Measurements from ENCODE around the gene SP5.
"Not testable (repeated sequence)": the region's sequence is repeated elsewhere in the genome, so short reads cannot be mapped to it uniquely, and the experiment has no call there.

SP5 gene

GRCh38 chr2:170711196-170711773 lies 3.9 kb upstream of the SP5 start:
- no peak for DNase-seq (ENCODE audit: low spot score)

DNA sequence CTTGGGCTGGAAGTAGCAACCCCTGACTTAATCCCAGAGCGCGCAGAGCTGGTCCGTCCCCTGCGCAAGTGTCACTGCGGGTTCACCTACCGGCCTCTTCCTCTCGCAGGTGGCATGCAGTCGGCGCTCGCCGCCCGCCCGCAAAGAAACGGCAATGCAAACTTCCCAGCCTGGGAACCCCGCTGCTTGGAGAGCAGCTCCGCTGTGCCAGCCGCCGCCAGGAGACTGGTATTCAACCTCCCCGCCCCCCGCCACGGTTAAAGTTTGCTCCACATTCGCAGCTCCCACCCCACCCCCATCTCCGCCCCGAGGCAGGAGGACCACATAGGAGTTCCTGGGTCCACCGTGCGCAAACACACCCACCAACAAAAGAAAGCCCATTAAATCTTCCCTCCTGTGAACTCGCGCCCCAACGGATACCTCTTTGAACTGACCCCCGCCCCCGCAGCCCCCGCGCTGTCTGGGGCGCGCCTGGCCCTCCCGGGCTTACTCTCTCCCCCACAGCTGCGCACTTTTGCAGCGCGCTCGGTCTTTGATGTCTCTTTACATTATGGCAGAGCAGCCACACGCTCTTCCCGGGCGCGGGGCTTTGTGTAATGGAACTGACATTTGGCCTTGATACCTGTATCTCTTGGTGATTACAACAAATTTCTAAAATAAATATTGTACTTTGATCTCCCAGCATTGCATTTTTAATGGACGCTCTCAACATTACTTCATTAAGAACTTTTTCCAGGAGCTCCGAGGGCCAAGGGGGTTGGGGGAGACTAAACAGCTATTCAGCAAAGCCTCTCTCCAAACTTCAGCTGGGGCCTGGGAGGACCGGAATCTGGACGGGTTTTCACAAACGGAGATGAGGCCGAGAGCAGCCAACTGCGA lies 3.1 kb upstream of the SP5 start:
- no peak for DNase-seq (ENCODE audit: low spot score)

DNA sequence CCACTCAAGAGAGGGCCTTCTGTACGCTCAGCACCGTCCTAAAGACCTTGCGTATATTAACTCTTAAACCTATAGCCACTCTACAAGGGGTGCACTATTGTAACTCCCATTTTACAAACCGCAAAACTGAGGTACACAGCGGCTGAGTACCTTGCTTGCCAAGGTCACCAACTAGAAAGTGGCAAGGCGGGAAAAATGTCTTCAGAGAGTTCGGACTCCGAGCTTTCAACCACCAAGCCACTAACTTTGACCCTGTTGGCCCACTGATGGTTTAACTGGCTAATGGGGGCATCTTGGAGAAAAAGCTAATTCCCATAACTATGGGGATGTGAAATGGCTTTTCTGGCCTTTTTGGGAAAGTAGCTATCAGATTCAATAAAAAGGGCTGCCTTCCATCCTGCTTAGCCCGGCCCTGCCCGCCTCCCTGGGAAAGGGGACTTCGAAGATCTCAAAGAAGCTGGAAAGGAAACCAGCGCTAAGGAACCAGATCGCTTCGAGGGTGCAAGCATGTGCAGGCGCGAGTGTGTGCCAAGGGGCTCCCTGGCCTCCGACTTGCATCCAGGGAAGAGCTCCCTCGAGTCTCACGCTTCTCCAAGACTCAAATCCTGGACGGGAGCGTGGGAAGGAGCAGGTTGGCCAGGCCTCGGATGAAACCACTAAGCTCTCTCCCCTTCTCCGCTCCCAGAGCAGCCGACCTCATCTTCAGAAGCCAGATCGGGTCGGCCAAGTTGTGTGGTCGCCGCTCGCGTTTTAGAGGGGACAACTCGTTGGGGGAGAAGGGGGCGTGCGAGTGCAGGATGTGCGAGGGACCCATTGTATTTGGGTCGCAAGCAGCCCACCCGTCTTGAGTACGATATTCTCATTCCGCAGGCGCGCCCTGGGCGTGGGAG lies 2.2 kb upstream of the SP5 start:
- no peak for DNase-seq (ENCODE audit: low spot score)

DNA sequence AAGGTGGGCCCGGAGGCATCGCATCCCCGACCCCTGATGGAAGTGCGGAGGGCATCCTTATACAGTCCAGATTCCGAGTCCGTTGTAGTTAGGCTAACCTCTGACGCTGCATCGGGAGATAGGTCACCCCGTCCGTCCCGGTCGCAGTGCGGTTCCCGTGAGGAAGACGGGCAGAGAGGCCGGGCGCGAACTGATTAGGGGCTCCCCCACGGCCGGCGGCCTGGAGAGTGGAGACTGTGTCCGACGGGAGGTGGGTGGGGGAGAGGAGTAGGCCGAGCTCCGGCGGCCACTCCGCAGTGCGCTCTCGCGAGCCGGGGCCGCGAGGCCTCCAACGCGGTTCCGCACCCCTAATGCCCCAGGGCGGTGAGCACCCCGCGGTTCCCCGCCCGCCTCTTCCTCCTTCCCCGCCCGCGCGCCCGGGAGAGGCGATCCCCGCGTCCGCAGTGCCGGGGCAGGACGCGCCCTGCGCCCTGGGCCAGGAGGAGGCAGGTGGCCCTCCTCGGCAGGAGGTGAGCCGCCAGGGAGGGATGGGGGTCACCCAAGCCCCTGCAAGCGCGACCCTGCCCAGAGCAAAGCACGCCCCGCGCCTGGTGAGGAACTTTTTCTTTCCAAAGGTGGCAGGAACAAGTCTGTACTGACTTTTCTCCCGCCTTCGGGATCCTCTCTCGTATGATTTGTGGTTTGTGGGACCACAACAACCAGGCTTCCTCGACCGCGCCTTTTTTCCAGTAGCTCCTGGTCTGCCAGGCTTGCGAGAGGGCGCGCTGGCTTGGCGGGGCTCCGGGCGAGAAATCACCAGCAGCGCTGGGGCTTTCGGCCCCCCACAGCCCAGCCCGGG lies 1.4 kb upstream of the SP5 start:
- no peak for DNase-seq (ENCODE audit: low spot score)

DNA sequence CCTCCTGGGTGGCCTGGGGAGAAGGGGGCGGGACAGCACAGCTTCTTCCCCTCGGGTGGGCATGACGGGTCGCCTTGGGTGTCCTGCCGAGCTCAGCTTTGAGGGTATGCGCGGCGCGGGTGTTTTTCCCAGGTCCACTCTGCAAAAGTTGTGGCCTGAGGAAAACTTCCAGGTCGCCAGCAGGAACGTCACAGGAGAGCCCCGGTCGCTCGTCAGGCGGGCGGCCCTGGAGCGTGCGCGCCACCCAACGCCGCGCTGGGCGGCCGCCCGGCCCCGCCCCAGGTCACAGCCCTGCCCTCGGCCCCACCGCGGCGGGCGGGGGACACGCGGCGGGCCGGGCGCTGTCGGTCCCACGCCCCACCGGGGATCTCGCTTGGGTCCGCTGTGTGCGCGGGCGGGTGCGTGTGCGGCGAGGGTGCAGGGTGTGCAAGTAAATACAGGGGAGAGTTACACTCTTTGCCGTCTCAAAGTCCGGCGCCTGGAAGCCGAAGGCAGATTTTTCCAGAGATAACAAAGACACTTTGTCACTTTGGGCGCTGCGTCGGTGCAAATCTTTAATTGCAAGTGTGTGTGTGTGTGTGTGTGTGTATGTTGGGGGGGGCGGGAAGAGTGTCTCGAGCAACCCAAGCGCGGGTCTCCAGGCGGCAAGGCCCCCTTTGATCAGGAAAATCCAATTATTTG lies 616 bp upstream of the SP5 start:
- DNase-seq (ENCODE audit: low spot score), result no peak

DNA sequence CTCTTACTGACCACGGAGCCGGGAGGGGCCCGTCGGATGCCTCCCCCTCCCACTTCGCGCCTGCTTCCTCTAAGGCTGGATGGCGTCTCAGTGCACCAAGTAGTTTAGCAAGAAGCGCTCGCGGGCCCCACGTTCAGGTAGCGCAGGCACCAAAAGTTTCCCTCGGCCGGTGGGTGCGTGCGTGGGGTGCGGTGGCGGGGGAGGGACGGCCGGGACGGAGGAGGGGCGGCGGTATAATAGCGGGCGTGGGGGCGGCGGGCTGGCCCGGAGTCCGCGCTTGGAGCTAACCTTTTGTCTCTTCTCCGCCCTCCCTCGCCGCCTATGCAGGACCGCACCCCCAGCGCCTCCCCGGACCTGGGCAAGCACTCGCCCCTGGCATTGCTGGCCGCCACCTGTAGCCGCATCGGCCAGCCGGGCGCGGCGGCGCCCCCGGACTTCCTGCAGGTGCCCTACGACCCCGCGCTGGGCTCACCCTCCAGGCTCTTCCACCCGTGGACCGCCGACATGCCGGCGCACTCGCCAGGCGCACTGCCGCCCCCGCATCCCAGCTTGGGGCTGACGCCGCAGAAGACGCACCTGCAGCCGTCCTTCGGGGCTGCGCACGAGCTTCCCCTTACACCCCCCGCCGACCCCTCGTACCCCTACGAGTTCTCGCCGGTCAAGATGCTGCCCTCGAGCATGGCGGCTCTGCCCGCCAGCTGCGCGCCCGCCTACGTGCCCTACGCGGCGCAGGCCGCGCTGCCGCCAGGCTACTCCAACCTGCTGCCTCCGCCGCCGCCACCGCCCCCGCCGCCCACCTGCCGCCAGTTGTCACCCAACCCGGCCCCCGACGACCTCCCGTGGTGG lies 1.0 kb downstream of the SP5 start:
- peak; percentile 65 for DNase-seq (ENCODE audit: low spot score)

DNA sequence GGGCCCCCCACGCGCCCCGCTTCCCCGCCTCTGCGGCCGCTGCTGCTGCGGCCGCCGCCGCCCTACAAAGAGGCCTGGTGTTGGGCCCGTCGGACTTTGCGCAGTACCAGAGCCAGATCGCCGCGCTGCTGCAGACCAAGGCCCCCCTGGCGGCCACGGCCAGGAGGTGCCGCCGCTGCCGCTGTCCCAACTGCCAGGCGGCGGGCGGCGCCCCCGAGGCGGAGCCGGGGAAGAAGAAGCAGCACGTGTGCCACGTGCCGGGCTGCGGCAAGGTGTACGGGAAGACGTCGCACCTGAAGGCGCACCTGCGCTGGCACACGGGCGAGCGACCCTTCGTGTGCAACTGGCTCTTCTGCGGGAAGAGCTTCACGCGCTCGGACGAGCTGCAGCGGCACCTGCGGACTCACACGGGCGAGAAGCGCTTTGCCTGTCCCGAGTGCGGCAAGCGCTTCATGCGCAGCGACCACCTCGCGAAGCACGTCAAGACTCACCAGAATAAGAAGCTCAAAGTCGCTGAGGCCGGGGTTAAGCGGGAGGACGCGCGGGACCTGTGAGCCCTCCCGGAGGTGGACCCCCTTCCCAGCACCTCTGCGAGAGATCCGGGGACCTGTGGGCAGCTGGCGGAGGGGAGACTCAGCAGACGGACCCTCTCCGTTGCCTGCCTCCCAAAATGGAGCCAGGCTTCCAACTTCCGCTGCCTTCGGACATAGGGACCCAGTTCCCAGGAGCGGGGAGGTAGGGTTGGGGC lies 1.9 kb downstream of the SP5 start:
- no peak for DNase-seq (ENCODE audit: low spot score)

DNA sequence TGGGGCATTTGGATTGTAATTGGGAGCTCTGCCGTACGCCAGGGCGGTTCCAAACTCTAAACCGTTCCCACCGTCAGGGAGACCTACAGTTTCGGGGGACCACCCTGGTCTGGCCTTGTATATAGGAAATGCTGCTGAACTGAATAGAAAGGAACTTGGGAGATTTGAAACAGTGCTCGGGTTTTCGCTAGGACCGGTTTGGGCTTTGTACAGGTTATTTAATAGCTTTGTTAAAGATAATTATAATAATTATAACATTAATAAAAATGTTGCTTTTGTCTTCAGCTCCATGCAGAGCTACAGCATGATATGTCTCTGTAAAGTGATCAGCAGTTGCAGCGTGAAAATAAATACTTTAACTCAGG lies 2.4 kb downstream of the SP5 start:
- DNase-seq (ENCODE audit: low spot score), result no peak

DNA sequence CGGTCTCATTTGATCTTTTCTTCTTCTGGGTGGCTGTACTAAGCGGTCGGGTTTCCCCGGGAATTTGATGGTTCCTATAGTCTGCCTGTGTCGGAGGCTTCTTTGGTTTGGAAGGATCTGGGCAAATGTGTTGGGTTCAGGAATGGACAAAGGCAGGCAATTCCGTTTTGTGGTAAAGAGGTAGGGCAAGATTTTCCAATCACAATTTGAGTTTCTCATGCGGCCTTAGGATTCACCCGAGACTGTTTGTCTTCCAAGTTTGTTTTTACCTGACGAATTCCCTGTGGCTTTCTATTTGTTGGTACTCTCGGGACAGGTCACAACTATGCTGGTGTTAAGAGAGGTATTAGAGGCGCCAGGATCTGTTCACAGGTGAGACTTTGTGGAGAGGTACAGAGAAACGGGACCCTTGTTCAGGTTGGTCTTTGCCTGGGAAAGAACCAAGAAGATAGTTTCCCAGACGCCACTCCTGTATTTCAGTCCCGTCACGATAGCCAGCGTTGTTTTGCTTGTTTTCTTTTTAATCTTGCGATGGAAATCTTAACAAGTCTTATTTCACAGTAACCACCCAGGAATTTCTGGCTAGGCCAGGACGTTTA lies 3.0 kb downstream of the SP5 start:
- no peak for DNase-seq (ENCODE audit: low spot score)

DNA sequence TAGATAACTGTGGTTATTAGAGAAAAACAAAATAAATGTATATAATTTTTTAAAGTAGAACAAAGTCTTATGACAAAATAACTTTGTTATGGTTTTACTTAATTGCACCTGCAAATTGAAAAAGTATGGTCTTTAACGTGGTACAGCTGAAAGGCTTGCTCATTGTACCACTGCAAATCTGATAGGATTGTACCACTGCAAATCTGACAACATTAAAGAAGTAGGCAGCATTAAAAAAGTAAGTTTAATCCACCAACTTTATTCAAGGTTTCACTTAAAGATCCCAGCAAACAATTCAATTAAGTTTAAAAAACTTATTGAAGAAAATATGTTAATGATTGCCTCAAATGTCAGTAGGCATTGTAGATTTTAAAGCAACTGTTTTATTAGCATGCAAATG lies 4.7 kb downstream of the SP5 start:
- DNase-seq (ENCODE audit: low spot score), result no peak

- DNase-seq (ENCODE audit: low spot score), result no peak
Observed at GRCh38 chr2:170721678-170722077, 6.5 kb downstream of the SP5 start.

DNA sequence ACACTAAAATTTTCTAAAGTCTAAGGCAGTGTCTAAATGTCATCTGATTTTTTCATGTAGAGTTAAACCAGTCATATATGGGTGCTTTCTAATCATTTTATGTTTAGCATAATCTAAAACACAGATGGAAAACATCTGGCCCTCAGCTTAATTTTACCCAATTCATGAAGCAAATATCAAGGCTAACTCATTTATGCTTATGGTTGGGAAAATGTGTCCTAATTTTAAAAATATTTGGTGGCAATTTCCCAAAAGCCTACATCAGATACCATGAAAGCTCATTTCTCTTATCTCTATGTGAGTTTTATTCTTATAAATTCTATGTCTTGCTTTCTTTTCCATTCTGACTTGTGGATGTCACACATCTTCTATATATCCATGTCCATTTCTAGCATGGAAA lies 7.2 kb downstream of the SP5 start:
- DNase-seq (ENCODE audit: low spot score), result no peak

GRCh38 chr2:170723446-170723958 lies 8.4 kb downstream of the SP5 start:
- no peak for DNase-seq (ENCODE audit: low spot score)

DNA sequence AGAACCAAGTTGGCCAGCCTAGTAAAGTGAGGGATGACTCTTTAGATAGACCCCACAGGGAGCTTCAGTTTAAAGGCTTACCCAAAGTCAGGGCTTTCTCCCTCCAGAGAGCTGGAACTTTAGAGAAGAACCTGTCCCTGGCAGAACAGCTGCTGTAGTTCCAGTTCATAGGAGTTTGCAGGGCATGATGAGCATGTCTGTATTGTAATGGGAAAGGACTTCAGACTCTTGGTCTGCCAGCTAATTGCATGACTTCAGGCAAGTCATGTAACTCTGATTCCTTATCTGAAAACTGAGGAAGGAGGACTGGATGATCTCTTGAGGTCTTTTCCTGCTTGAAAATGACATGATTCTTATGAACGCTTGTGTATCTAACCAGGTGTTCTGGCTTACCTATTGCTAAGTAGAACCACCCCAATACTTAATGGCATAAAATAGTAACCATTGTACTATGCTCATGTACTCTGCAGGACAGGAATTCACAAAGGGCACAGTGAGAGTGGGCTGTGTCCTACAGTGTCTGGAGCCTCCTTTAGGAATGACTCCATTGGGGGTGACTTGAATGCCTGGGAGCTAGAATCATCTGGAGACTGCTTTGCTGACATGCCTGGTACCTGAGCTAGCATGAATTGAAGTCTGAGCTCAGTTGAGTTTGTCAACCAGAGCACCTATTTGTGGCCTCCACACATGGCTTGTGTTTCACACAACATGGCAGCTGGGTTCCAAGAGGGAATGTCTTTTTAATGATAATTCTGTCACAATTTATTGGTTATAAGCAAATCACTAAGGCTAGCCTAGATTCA lies 18.9 kb downstream of the SP5 start:
- DNase-seq (ENCODE audit: low spot score), result no peak

- DNase-seq (ENCODE audit: low spot score), result not testable (repeated sequence)
Observed at GRCh38 chr2:170734601-170735000, 19.5 kb downstream of the SP5 start.

GRCh38 chr2:170736628-170737027 lies 21.5 kb downstream of the SP5 start:
- no peak for DNase-seq (ENCODE audit: low spot score)

DNA sequence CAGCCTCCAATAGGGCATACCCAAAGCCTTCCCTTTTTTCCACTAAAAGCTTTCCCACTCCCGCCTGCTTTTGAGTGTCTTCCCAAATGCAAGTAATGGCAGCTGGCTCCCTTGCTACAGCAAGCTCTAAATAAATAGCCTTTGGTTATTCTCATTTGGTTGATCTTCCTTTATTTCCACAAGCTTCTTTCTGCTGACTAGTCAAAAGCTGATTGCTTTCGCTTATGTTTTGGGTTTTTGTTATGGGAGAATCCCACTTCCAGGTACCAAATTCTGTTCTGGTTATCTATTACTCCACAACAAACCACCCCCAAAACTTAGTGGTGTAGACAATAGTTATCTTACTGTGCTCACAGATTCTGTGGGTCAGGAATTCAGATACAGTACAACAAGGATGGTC lies 22.3 kb downstream of the SP5 start:
- no peak for DNase-seq (ENCODE audit: low spot score)

DNA sequence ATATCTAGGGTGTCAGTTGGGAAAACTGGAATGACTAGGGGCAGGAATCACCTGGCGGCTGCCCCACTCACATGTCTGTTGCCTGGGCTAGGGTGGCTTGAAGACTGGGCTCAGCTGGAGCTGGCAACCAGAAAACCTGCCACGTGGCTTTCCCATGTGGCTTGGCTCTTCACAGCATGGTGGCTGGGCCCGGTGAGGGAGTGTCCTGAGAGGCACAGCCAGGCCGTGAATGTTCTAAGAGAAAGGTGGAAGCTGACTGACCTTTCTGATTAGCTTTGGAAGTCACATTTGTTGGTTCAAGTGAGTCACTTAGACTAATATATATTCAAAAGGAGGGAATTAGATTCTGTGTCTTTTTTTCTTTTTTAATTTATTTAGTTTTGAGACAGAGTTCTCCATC lies 22.7 kb downstream of the SP5 start:
- DNase-seq (ENCODE audit: low spot score), result no peak
